HepG2 (cell line): Measurements from ENCODE around the gene GGA1. TPM values are rescaled to one million over a fixed set of nuclear protein-coding genes. Genes with fewer than 3 reads are reported as not detected.

Experiments used
- ASH2L ChIP-seq: fragments of 300-600, 200-600 bp; sonication (generic); IDR thresholded peaks from 2 replicates; pipeline ENCODE4 v1.7.0; 2017; ENCODE audit warnings: low read depth, mild to moderate bottlenecking, moderate library complexity, mixed read lengths, low read length; ENCODE audit not compliant: insufficient read length
- HCFC1 ChIP-seq: fragments of 150-350 bp; IDR thresholded peaks from 2 replicates; pipeline ENCODE4 v1.6.1; 2014; ENCODE audit warnings: low read depth, low read length
- KLF9 ChIP-seq: IDR thresholded peaks from 2 replicates; pipeline ENCODE4 v1.6.1; 2016; ENCODE audit warnings: low read depth
- MZF1 ChIP-seq: sonication (generic); formaldehyde crosslinking; IDR thresholded peaks from 2 replicates; pipeline ENCODE4 v1.8.1; 2023; ENCODE audit warnings: mild to moderate bottlenecking, missing genetic modification reagents, borderline replicate concordance
- NFE2L2 ChIP-seq: fragments of 150-350 bp; IDR thresholded peaks from 2 replicates; pipeline ENCODE4 v1.6.1; 2014; ENCODE audit warnings: low read length
- RARA ChIP-seq: IDR thresholded peaks from 2 replicates; pipeline ENCODE4 v1.6.1; 2016; ENCODE audit warnings: missing genetic modification reagents, missing compliant biosample characterization
- RCOR2 ChIP-seq: IDR thresholded peaks from 2 replicates; pipeline ENCODE4 v1.6.1; 2016; ENCODE audit warnings: missing biosample characterization, missing genetic modification reagents
- RFX1 ChIP-seq: fragments of 450-650 bp; IDR thresholded peaks from 2 replicates; pipeline ENCODE4 v1.6.1; 2017
- RORA ChIP-seq: sonication (generic); formaldehyde crosslinking; IDR thresholded peaks from 2 replicates; pipeline ENCODE4 v1.5.0; 2020; ENCODE audit warnings: mild to moderate bottlenecking, missing genetic modification reagents, moderate library complexity
- SALL1 ChIP-seq: sonication (generic); formaldehyde crosslinking; IDR thresholded peaks from 2 replicates; pipeline ENCODE4 v1.8.0; 2022; ENCODE audit warnings: mild to moderate bottlenecking, missing genetic modification reagents
- SMARCC2 ChIP-seq: fragments of 450-650 bp; IDR thresholded peaks from 2 replicates; pipeline ENCODE4 v1.6.1; 2017; ENCODE audit warnings: antibody characterized with exemption, mild to moderate bottlenecking
- SOX6 ChIP-seq, 2 experiments: fragments of 450-650 bp in 1 of 2; sonication (generic) in 1 of 2; formaldehyde crosslinking in 1 of 2; IDR thresholded peaks; 2 replicates each; pipeline versions ENCODE4 v1.4.0 to v1.6.1; 2017 to 2020; ENCODE audit warnings: antibody characterized with exemption in 1 of 2, mild to moderate bottlenecking in 1 of 2, missing genetic modification reagents in 1 of 2
- SRSF1 ChIP-seq: fragments of 200-400 bp; formaldehyde crosslinking; optimal IDR thresholded peaks from 2 replicates; pipeline ENCODE3; 2017; ENCODE audit warnings: mild to moderate bottlenecking, low read depth, low read length, moderate library complexity
- TOE1 ChIP-seq: sonication (generic); formaldehyde crosslinking; IDR thresholded peaks from 2 replicates; pipeline ENCODE4 v1.4.0; 2020; ENCODE audit warnings: mild to moderate bottlenecking, missing genetic modification reagents
- XBP1 ChIP-seq: sonication (generic); formaldehyde crosslinking; IDR thresholded peaks from 2 replicates; pipeline ENCODE4 v1.5.0; 2020; ENCODE audit warnings: missing genetic modification reagents
- ZBTB42 ChIP-seq: sonication (generic); formaldehyde crosslinking; IDR thresholded peaks from 2 replicates; pipeline ENCODE4 v1.5.0; 2020; ENCODE audit warnings: mild to moderate bottlenecking, missing genetic modification reagents
- ZNF124 ChIP-seq: sonication (generic); formaldehyde crosslinking; IDR thresholded peaks from 2 replicates; pipeline ENCODE4 v1.4.0; 2020; ENCODE audit warnings: missing genetic modification reagents
- ZNF143 ChIP-seq: sonication (generic); formaldehyde crosslinking; IDR thresholded peaks from 2 replicates; pipeline ENCODE4 v1.4.0; 2020; ENCODE audit warnings: missing genetic modification reagents
- ZNF234 ChIP-seq: sonication (generic); formaldehyde crosslinking; conservative IDR thresholded peaks from 2 replicates; pipeline ENCODE4 v1.5.1; 2020; ENCODE audit warnings: mild to moderate bottlenecking, missing genetic modification reagents
- ZNF354B ChIP-seq: sonication (generic); formaldehyde crosslinking; IDR thresholded peaks from 2 replicates; pipeline ENCODE4 v1.8.0; 2022; ENCODE audit warnings: mild to moderate bottlenecking, missing genetic modification reagents
- ZNF563 ChIP-seq: sonication (generic); formaldehyde crosslinking; IDR thresholded peaks from 2 replicates; pipeline ENCODE4 v1.8.0; 2022; ENCODE audit warnings: mild to moderate bottlenecking, moderate library complexity, missing genetic modification reagents
- ZNF816 ChIP-seq: sonication (generic); formaldehyde crosslinking; IDR thresholded peaks from 2 replicates; pipeline ENCODE4 v1.8.0; 2022; ENCODE audit warnings: missing genetic modification reagents, mild to moderate bottlenecking, borderline replicate concordance
- ZSCAN25 ChIP-seq: sonication (generic); formaldehyde crosslinking; IDR thresholded peaks from 2 replicates; pipeline ENCODE4 v1.8.0; 2022; ENCODE audit warnings: mild to moderate bottlenecking, missing genetic modification reagents
- ZSCAN29 ChIP-seq: sonication (generic); formaldehyde crosslinking; conservative IDR thresholded peaks from 2 replicates; pipeline ENCODE4 v1.4.0; 2020; ENCODE audit warnings: mild to moderate bottlenecking, missing genetic modification reagents
- polyA plus RNA-seq, 8 experiments: library from polyadenylated mRNA; depleted of rRNA in 3 of 8; stranded (reverse) in 7 of 8; unstranded in 1 of 8; fragments of >200 nt; fragmentation: Illumina TruSeq in 4 of 8; extraction: Trizol in 4 of 8; gene quantifications; 2 replicates each; pipeline versions ENCODE4 v1.2.1 to v1.2.3, GENCODE V29; 2011 to 2016; ENCODE audit warnings: low read depth in 4 of 8, missing spikeins in 1 of 8, mixed read lengths in 1 of 8; ENCODE audit not compliant: insufficient read depth in 1 of 8
- total RNA-seq, 5 experiments: library from RNA; depleted of rRNA; stranded (reverse); fragments of >200 nt; fragmentation: Illumina TruSeq; extraction: Trizol; gene quantifications; 2 replicates each; pipeline ENCODE4 v1.2.3, GENCODE V29; 2016; ENCODE audit warnings: low read depth in 1 of 5
- TF ChIP-seq, protein P1 (sequence below): IDR thresholded peaks from 2 replicates; pipeline ENCODE4 v1.6.1; 2018; ENCODE audit warnings: missing genetic modification reagents, mild to moderate bottlenecking, missing compliant biosample characterization
- TF ChIP-seq, protein P2 (sequence below): sonication (generic); formaldehyde crosslinking; conservative IDR thresholded peaks from 2 replicates; pipeline ENCODE4 v1.8.0; 2022; ENCODE audit warnings: missing genetic modification reagents
- TF ChIP-seq, protein P3 (sequence below): sonication (generic); formaldehyde crosslinking; IDR thresholded peaks from 2 replicates; pipeline ENCODE4 v1.4.0; 2020; ENCODE audit warnings: missing genetic modification reagents

The GGA1 gene
- total and polyA plus RNA-seq, 2 of the 13 experiments (the other 11 are each of a cell fraction or from before 2014, with no cell fraction given): 29.1 to 87.2 TPM

DNA sequence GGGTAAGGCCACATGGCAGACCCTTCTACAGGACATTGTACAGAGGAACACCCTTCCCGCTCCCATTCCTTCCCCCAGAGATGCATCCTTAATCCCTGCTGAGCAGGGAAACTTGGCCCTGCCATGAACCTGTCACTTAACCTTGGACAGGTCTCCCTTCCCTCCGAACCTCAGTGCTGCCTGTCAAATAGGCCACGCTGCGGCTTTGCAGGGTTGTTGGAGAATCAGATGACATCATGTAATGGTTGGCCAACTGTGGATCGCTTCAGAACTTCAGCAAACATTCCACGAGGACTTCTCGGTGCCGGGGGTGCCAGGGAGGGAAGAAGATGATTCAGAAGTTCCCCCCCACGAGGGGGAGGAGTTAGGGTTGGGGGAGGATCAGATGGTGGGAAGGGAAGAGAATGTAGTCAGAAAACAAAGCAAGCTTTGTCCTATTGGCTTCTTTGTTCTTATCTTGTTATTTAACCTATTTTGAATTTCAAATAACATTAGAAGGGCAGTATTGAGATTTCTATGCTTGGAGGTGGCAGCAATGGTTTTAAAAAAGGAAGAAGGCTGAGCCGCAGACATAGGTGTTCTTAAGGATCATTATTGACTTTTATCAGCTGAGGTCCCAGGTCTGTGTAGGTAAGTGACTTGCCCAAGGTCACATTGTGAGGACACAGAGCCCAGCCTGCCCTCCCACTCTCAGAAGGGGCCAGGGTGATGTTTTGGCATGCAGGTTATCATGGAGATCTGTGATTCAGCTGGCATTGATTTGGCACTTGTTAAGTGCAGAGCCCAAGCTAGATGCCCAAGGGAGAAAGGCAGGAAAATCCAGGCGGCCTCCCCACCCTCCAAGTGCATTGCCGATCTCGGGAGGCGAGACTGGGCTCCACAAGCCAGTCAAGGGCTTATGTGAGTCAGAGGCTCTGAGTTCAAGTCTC, 45.2 kb upstream of the GGA1 start (continued):
- TF ChIP-seq MZF1 (CRISPR knock-in tag): no peak
- no peak for TF ChIP-seq ZBTB42 (CRISPR knock-in tag)
- peak; percentile 65 for TF ChIP-seq ASH2L
- peak; percentile 13; the same call in 1 of the 2 replicates for TF ChIP-seq RCOR2 (CRISPR knock-in tag)
- peak; percentile 83 for TF ChIP-seq RARA (CRISPR knock-in tag)
- no peak for TF ChIP-seq KLF9 (CRISPR knock-in tag)
- no peak for TF ChIP-seq NFE2L2
- TF ChIP-seq ZSCAN29 (CRISPR knock-in tag): no peak
- no peak for TF ChIP-seq ZNF234 (CRISPR knock-in tag)
- no peak for TF ChIP-seq SOX6 (IDR thresholded peaks at IDR 0.05)
- peak; percentile 84 for TF ChIP-seq SOX6 (CRISPR knock-in tag; IDR thresholded peaks at IDR 0.05)
- TF ChIP-seq HCFC1: no peak
- TF ChIP-seq, protein P1, sequence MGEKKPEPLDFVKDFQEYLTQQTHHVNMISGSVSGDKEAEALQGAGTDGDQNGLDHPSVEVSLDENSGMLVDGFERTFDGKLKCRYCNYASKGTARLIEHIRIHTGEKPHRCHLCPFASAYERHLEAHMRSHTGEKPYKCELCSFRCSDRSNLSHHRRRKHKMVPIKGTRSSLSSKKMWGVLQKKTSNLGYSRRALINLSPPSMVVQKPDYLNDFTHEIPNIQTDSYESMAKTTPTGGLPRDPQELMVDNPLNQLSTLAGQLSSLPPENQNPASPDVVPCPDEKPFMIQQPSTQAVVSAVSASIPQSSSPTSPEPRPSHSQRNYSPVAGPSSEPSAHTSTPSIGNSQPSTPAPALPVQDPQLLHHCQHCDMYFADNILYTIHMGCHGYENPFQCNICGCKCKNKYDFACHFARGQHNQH (CRISPR knock-in tag): no peak; the same call in 1 of the 2 replicates
- no peak for TF ChIP-seq ZNF124 (CRISPR knock-in tag)
- TF ChIP-seq, protein P2, sequence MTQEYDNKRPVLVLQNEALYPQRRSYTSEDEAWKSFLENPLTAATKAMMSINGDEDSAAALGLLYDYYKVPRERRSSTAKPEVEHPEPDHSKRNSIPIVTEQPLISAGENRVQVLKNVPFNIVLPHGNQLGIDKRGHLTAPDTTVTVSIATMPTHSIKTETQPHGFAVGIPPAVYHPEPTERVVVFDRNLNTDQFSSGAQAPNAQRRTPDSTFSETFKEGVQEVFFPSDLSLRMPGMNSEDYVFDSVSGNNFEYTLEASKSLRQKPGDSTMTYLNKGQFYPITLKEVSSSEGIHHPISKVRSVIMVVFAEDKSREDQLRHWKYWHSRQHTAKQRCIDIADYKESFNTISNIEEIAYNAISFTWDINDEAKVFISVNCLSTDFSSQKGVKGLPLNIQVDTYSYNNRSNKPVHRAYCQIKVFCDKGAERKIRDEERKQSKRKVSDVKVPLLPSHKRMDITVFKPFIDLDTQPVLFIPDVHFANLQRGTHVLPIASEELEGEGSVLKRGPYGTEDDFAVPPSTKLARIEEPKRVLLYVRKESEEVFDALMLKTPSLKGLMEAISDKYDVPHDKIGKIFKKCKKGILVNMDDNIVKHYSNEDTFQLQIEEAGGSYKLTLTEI (CRISPR knock-in tag): no peak
- TF ChIP-seq ZSCAN25 (CRISPR knock-in tag): peak; percentile 66; the same call in 1 of the 2 replicates
- no peak for TF ChIP-seq ZNF563 (CRISPR knock-in tag)
- TF ChIP-seq SALL1 (CRISPR knock-in tag): no peak; the same call in 1 of the 2 replicates
- no peak for TF ChIP-seq ZNF143
- TF ChIP-seq ZNF354B (CRISPR knock-in tag): no peak
- no peak for TF ChIP-seq RORA (CRISPR knock-in tag)
- no peak for TF ChIP-seq SRSF1
- TF ChIP-seq, protein P3, sequence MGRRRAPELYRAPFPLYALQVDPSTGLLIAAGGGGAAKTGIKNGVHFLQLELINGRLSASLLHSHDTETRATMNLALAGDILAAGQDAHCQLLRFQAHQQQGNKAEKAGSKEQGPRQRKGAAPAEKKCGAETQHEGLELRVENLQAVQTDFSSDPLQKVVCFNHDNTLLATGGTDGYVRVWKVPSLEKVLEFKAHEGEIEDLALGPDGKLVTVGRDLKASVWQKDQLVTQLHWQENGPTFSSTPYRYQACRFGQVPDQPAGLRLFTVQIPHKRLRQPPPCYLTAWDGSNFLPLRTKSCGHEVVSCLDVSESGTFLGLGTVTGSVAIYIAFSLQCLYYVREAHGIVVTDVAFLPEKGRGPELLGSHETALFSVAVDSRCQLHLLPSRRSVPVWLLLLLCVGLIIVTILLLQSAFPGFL (CRISPR knock-in tag): no peak
- TF ChIP-seq RFX1: no peak
- no peak for TF ChIP-seq TOE1 (CRISPR knock-in tag)
- TF ChIP-seq XBP1: no peak
- TF ChIP-seq SMARCC2: no peak
- TF ChIP-seq ZNF816: peak; percentile 48; the same call in 1 of the 2 replicates
